DND-41 (cell line): ENCODE data around the gene SPEG.

Experiments used
- ATAC-seq: fragments of 200-7000 bp; cut with Tn5 transposase; 3 replicates; pipeline ENCODE4 v1.9.1; 2021; ENCODE audit warnings: low read depth; ENCODE audit not compliant: insufficient read depth
- DNase-seq: peaks from one replicate; pipeline ENCODE4 v3.0.0-alpha.2; 2020
- H2AFZ ChIP-seq: 2 replicates; pipeline ENCODE4 v1.6.0; 2012; ENCODE audit warnings: low read depth, low read length
- H3K27ac ChIP-seq: 2 replicates; pipeline ENCODE4 v1.5.1; 2012; ENCODE audit warnings: low read length, inconsistent platforms
- H3K27me3 ChIP-seq: fragments of 200-600 bp; sonication (generic); 2 replicates; pipeline ENCODE4 v1.6.0; 2012; ENCODE audit warnings: low read length, mild to moderate bottlenecking, inconsistent platforms; ENCODE audit not compliant: insufficient read depth, poor library complexity
- H3K36me3 ChIP-seq: 2 replicates; pipeline ENCODE4 v1.5.1; 2012; ENCODE audit warnings: low read length, inconsistent platforms; ENCODE audit not compliant: insufficient read depth
- H3K4me1 ChIP-seq: 2 replicates; pipeline ENCODE4 v1.5.1; 2012; ENCODE audit warnings: mild to moderate bottlenecking, low read length; ENCODE audit not compliant: insufficient read depth
- H3K4me2 ChIP-seq: 2 replicates; pipeline ENCODE4 v1.6.0; 2012; ENCODE audit warnings: mild to moderate bottlenecking, moderate library complexity, low read length, inconsistent platforms; ENCODE audit not compliant: insufficient read depth
- H3K4me3 ChIP-seq, 2 experiments: fragments of 200-600 bp in 1 of 2; shearing (Covaris generic) in 1 of 2; 2 replicates each; pipeline ENCODE4 v1.5.1; 2012 to 2016; ENCODE audit warnings: inconsistent platforms in 2 of 2, low read length in 2 of 2, mild to moderate bottlenecking in 2 of 2, low read depth in 1 of 2, moderate library complexity in 1 of 2
- H3K79me2 ChIP-seq: 2 replicates; pipeline ENCODE4 v1.6.0; 2012; ENCODE audit warnings: low read length, inconsistent platforms; ENCODE audit not compliant: insufficient read depth
- H3K9ac ChIP-seq: 2 replicates; pipeline ENCODE4 v1.6.0; 2012; ENCODE audit warnings: low read depth, mild to moderate bottlenecking, inconsistent platforms, low read length, moderate library complexity
- H3K9me3 ChIP-seq: 2 replicates; pipeline ENCODE4 v1.5.1; 2012; ENCODE audit warnings: low read length, moderate library complexity, mild to moderate bottlenecking, inconsistent platforms; ENCODE audit not compliant: insufficient read depth, severe bottlenecking
- H4K20me1 ChIP-seq: 2 replicates; pipeline ENCODE4 v1.6.0; 2012; ENCODE audit warnings: low read length; ENCODE audit not compliant: insufficient read depth
- CTCF ChIP-seq: IDR thresholded peaks from 2 replicates; pipeline ENCODE4 v1.5.1; 2012; ENCODE audit warnings: borderline replicate concordance, low read length, moderate library complexity, mild to moderate bottlenecking; ENCODE audit not compliant: poor library complexity, severe bottlenecking; ENCODE audit errors: extremely low read depth
- EZH2 ChIP-seq: IDR thresholded peaks from 3 replicates; pipeline ENCODE4 v1.6.1; 2012; ENCODE audit warnings: borderline replicate concordance, low read depth, mild to moderate bottlenecking, moderate library complexity, low read length, inconsistent platforms; ENCODE audit not compliant: severe bottlenecking

Gene SPEG

GRCh38 chr2:219469186-219469724, 34.6 kb downstream of the SPEG start:
- H3K4me3 ChIP-seq, result no peak overlapping the region
- H3K9me3 ChIP-seq, result no peaks in the 10 kb centered on the region
- H3K36me3 ChIP-seq, result no peaks in the 10 kb centered on the region
- no peaks in the 10 kb centered on the region for H3K4me1 ChIP-seq
- no peak for TF ChIP-seq CTCF
- no peak for TF ChIP-seq EZH2
- no peak overlapping the region for H2AFZ ChIP-seq
- no peak overlapping the region for H3K27ac ChIP-seq
- no peaks in the 10 kb centered on the region for H4K20me1 ChIP-seq
- H3K79me2 ChIP-seq, result no peaks in the 10 kb centered on the region
- DNase-seq, result no peak
- no peaks in the 10 kb centered on the region for H3K27me3 ChIP-seq
- no peak overlapping the region for H3K4me2 ChIP-seq
- H3K9ac ChIP-seq, result no peak overlapping the region
- no peak for ATAC-seq

GRCh38 chr2:219470429-219470828, 35.8 kb downstream of the SPEG start:
- H3K4me3 ChIP-seq, result no peak overlapping the region
- no peaks in the 10 kb centered on the region for H4K20me1 ChIP-seq
- no peaks in the 10 kb centered on the region for H3K36me3 ChIP-seq
- TF ChIP-seq CTCF, result no peak
- no peak for TF ChIP-seq EZH2
- H3K9ac ChIP-seq, result no peak overlapping the region
- no peaks in the 10 kb centered on the region for H3K79me2 ChIP-seq
- no peaks in the 10 kb centered on the region for H3K9me3 ChIP-seq
- H3K4me1 ChIP-seq, result no peaks in the 10 kb centered on the region
- no peak overlapping the region for H3K27ac ChIP-seq
- no peaks in the 10 kb centered on the region for H3K27me3 ChIP-seq
- no peak overlapping the region for H2AFZ ChIP-seq
- no peak for DNase-seq
- no peak overlapping the region for H3K4me2 ChIP-seq
- ATAC-seq, result no peak

GRCh38 chr2:219471476-219472371, 37.1 kb downstream of the SPEG start:
- Histone ChIP-seq H3K27ac (no peak overlapping the region), H4K20me1 (no peaks in the 10 kb centered on the region)
- TF ChIP-seq CTCF, result no peak
- TF ChIP-seq EZH2, result no peak

More at GRCh38 chr2:219471476-219472371, 37.1 kb downstream of the SPEG start:
- H3K79me2 ChIP-seq, result no peaks in the 10 kb centered on the region
- H3K9ac ChIP-seq, result no peak overlapping the region
- H3K4me3 ChIP-seq, result no peak overlapping the region
- no peaks in the 10 kb centered on the region for H3K9me3 ChIP-seq
- H3K36me3 ChIP-seq, result no peaks in the 10 kb centered on the region
- H3K4me1 ChIP-seq, result no peaks in the 10 kb centered on the region
- no peak for DNase-seq
- no peak overlapping the region for H3K4me2 ChIP-seq
- no peak for ATAC-seq
- H3K27me3 ChIP-seq, result no peaks in the 10 kb centered on the region
- H2AFZ ChIP-seq, result no peak overlapping the region
